NCI-H345 (cell line): ENCODE results near the gene TASOR2.

Experiments
- DNase-seq: peaks from one replicate; lab custom pipeline; 2025; lab: John Stamatoyannopoulos, UW

TASOR2 gene

GRCh38 chr10:5684971-5685763 lies 529 bp downstream of the TASOR2 start:
- DNase-seq = peak; percentile 34

GRCh38 chr10:5685764-5686240 lies 1.2 kb downstream of the TASOR2 start:
- DNase-seq = no peak

- DNase-seq = no peak
These were observed 3.9 kb downstream of the TASOR2 start for GRCh38 chr10:5688587-5688986.

GRCh38 chr10:5691786-5692185 lies 7.1 kb downstream of the TASOR2 start:
- no peak for DNase-seq

- DNase-seq = no peak
These were observed 8.1 kb downstream of the TASOR2 start for GRCh38 chr10:5692461-5693358.

GRCh38 chr10:5694573-5694972 lies 9.9 kb downstream of the TASOR2 start:
- DNase-seq = no peak

GRCh38 chr10:5697342-5697741 lies 12.7 kb downstream of the TASOR2 start:
- DNase-seq = no peak

GRCh38 chr10:5698062-5698461 lies 13.4 kb downstream of the TASOR2 start:
- no peak for DNase-seq

- DNase-seq = no peak
These were observed 23.7 kb downstream of the TASOR2 start for GRCh38 chr10:5708356-5708755.

GRCh38 chr10:5709865-5710264 lies 25.2 kb downstream of the TASOR2 start:
- no peak for DNase-seq

GRCh38 chr10:5710859-5711258 lies 26.2 kb downstream of the TASOR2 start:
- no peak for DNase-seq

- DNase-seq = no peak
These were observed 27.0 kb downstream of the TASOR2 start for GRCh38 chr10:5711642-5712041.

GRCh38 chr10:5719546-5719945 lies 34.9 kb downstream of the TASOR2 start:
- no peak for DNase-seq

- DNase-seq = no peak
These were observed 35.5 kb downstream of the TASOR2 start for GRCh38 chr10:5720182-5720581.

- DNase-seq = no peak
These were observed 39.1 kb downstream of the TASOR2 start for GRCh38 chr10:5723692-5724091.

GRCh38 chr10:5730766-5731165 lies 46.1 kb downstream of the TASOR2 start:
- DNase-seq = no peak

- no peak for DNase-seq
These were observed 46.9 kb downstream of the TASOR2 start for GRCh38 chr10:5731559-5731958.

- DNase-seq = no peak
These were observed 47.5 kb downstream of the TASOR2 start for GRCh38 chr10:5732141-5732540.
